Liver (tissue), 3 donors: ENCODE data around the gene SETBP1.

Experiments
- CTCF ChIP-seq: fragments of 150-350 bp; IDR thresholded peaks from 2 replicates; pipeline ENCODE4 v1.5.1; 2017; ENCODE audit warnings: improper control_type of control experiment, low read depth, low read length; ENCODE audit not compliant: missing input control
- HNF4A ChIP-seq, 2 donors: conservative IDR thresholded peaks; 2 replicates each; pipeline ENCODE4 v1.6.1; 2016; ENCODE audit warnings: antibody characterized with exemption in 2 of 2, mild to moderate bottlenecking in 2 of 2
- JUND ChIP-seq, 2 donors: IDR thresholded peaks; 2 replicates each; pipeline ENCODE4 v1.6.1; 2016; ENCODE audit warnings: antibody characterized with exemption in 2 of 2
- donor health status: healthy.
- donor health status: healthy.

- no peak for TF ChIP-seq JUND (IDR thresholded peaks at IDR 0.05)
- no peak for TF ChIP-seq HNF4A (conservative IDR thresholded peaks at IDR 0.05)
- TF ChIP-seq CTCF: no peak
These were observed 113.0 kb downstream of the SETBP1 start for GRCh38 chr18:44793685-44794084.
